IMR-90 (cell line): ENCODE measurements around the gene C10orf90. TPM values are rescaled to one million over a fixed set of nuclear protein-coding genes. Genes with fewer than 3 reads are reported as not detected.

Source experiments
- ATAC-seq: fragments of 200-7000 bp; cut with Tn5 transposase; 2 replicates; pipeline ENCODE4 v1.9.1; 2020; ENCODE audit warnings: low read depth, mild to moderate bottlenecking, moderate library complexity
- BruUV-seq: library from RNA; stranded (reverse); fragments of 400-500 nt; replicated peaks from 2 replicates; lab custom pipeline; 2021; lab: Mats Ljungman, UMichigan
- CTCF ChIA-PET: fragments of 300-600 bp; formaldehyde crosslinking; extraction: SDS; loops from one replicate; lab custom pipeline; 2021; ENCODE audit warnings: antibody characterized with exemption; lab: Yijun Ruan, JAX
- POLR2A ChIA-PET: fragments of 300-600 bp; sonication (Branson Sonifier 250); formaldehyde crosslinking; loops from one replicate; lab custom pipeline; 2022; ENCODE audit warnings: antibody characterized with exemption; ENCODE audit not compliant: unreplicated experiment; lab: Charles Lee
- DNase-seq: peaks from one replicate; pipeline ENCODE4 v3.0.0; 2013
- H2AFZ ChIP-seq: replicated peaks from 2 replicates; pipeline ENCODE3; 2013; ENCODE audit warnings: low read length, mild to moderate bottlenecking; ENCODE audit not compliant: poor library complexity
- H2AK5ac ChIP-seq: 2 replicates; pipeline ENCODE4 v1.6.1; 2013; ENCODE audit warnings: low read depth, low read length, inconsistent platforms
- H2AK9ac ChIP-seq: replicated peaks from 2 replicates; pipeline ENCODE3; 2013; ENCODE audit warnings: mild to moderate bottlenecking, low read depth, low read length, moderate library complexity; ENCODE audit not compliant: poor library complexity
- H2BK120ac ChIP-seq: 2 replicates; pipeline ENCODE4 v1.6.1; 2013; ENCODE audit warnings: low read depth, low read length, inconsistent platforms
- H2BK15ac ChIP-seq: 3 replicates; pipeline ENCODE4 v1.6.1; 2013; ENCODE audit warnings: low read depth, low read length, inconsistent platforms
- H2BK20ac ChIP-seq: 2 replicates; pipeline ENCODE4 v1.6.1; 2013; ENCODE audit warnings: low read depth, mild to moderate bottlenecking, inconsistent platforms, low read length, moderate library complexity
- H2BK5ac ChIP-seq: 2 replicates; pipeline ENCODE4 v1.6.1; 2013; ENCODE audit warnings: mild to moderate bottlenecking, low read depth, low read length, inconsistent platforms; ENCODE audit not compliant: poor library complexity, severe bottlenecking
- H3K14ac ChIP-seq: replicated peaks from 2 replicates; pipeline ENCODE4 v1.6.1; 2013; ENCODE audit warnings: low read depth, low read length, inconsistent platforms
- H3K18ac ChIP-seq: 2 replicates; pipeline ENCODE4 v1.6.1; 2013; ENCODE audit warnings: low read depth, low read length, control low read depth
- H3K23ac ChIP-seq: 2 replicates; pipeline ENCODE4 v1.6.1; 2013; ENCODE audit warnings: low read depth, low read length, inconsistent platforms
- H3K27ac ChIP-seq: 2 replicates; pipeline ENCODE4 v1.5.1; 2013; ENCODE audit warnings: mild to moderate bottlenecking, control low read depth, low read length; ENCODE audit not compliant: insufficient read depth
- H3K27me3 ChIP-seq: 2 replicates; pipeline ENCODE4 v1.6.1; 2013; ENCODE audit warnings: low read length; ENCODE audit not compliant: control insufficient read depth, insufficient read depth
- H3K36me3 ChIP-seq: 2 replicates; pipeline ENCODE4 v1.6.1; 2013; ENCODE audit warnings: low read length, mixed read lengths; ENCODE audit not compliant: control insufficient read depth, insufficient read depth
- H3K4ac ChIP-seq: 2 replicates; pipeline ENCODE4 v1.6.1; 2013; ENCODE audit warnings: low read depth, low read length, inconsistent platforms
- H3K4me1 ChIP-seq: 2 replicates; pipeline ENCODE4 v1.6.1; 2013; ENCODE audit warnings: low read length, mixed read lengths; ENCODE audit not compliant: control insufficient read depth, insufficient read depth
- H3K4me2 ChIP-seq: 2 replicates; pipeline ENCODE4 v1.6.1; 2013; ENCODE audit warnings: low read depth, mild to moderate bottlenecking, control low read depth, low read length, moderate library complexity
- H3K4me3 ChIP-seq: 2 replicates; pipeline ENCODE4 v1.5.1; 2013; ENCODE audit warnings: low read depth, mild to moderate bottlenecking, control low read depth, low read length, moderate library complexity; ENCODE audit not compliant: insufficient read depth
- H3K56ac ChIP-seq: 2 replicates; pipeline ENCODE4 v1.6.1; 2013; ENCODE audit warnings: low read length, inconsistent platforms; ENCODE audit not compliant: insufficient read depth; ENCODE audit errors: extremely low read depth
- H3K79me1 ChIP-seq, 2 experiments: 2 replicates each; pipeline ENCODE4 v1.6.1; 2013; ENCODE audit warnings: low read length in 2 of 2, inconsistent platforms in 1 of 2, low read depth in 1 of 2
- H3K9ac ChIP-seq: 2 replicates; pipeline ENCODE4 v1.6.1; 2013; ENCODE audit warnings: low read depth, low read length, control low read depth
- H3K9me1 ChIP-seq: 2 replicates; pipeline ENCODE4 v1.6.1; 2013; ENCODE audit warnings: low read length, inconsistent platforms; ENCODE audit not compliant: insufficient read depth
- H3K9me3 ChIP-seq: 2 replicates; pipeline ENCODE4 v1.6.1; 2013; ENCODE audit warnings: low read length; ENCODE audit not compliant: control insufficient read depth, insufficient read depth
- H4K20me1 ChIP-seq: 2 replicates; pipeline ENCODE4 v1.6.1; 2013; ENCODE audit warnings: low read length, inconsistent platforms; ENCODE audit not compliant: insufficient read depth
- H4K5ac ChIP-seq: 2 replicates; pipeline ENCODE4 v1.6.1; 2013; ENCODE audit warnings: mild to moderate bottlenecking, low read depth, low read length, control low read depth
- H4K8ac ChIP-seq, 2 experiments: 2 replicates each; pipeline ENCODE4 v1.6.1; 2013; ENCODE audit warnings: low read depth in 2 of 2, low read length in 2 of 2, control low read depth in 1 of 2, inconsistent platforms in 1 of 2
- H4K91ac ChIP-seq: 2 replicates; pipeline ENCODE4 v1.6.1; 2013; ENCODE audit warnings: low read depth, low read length, inconsistent platforms; ENCODE audit not compliant: insufficient read depth
- CEBPB ChIP-seq: IDR thresholded peaks from 2 replicates; pipeline ENCODE4 v1.6.1; 2012; ENCODE audit warnings: low read depth, low read length, improper control_type of control experiment
- MXI1 ChIP-seq: IDR thresholded peaks from 2 replicates; pipeline ENCODE4 v1.6.1; 2012; ENCODE audit warnings: low read depth, mild to moderate bottlenecking, low read length, moderate library complexity, borderline replicate concordance
- POLR2A ChIP-seq: IDR thresholded peaks from 2 replicates; pipeline ENCODE4 v1.6.1; 2012; ENCODE audit warnings: mild to moderate bottlenecking, low read depth, low read length
- WGBS, 2 experiments: methylation state at CpG; one replicate each; pipeline versions ENCODE4 v1.1.5 to v1.1.7; 2013; ENCODE audit warnings: missing lambda C conversion rate in 2 of 2; ENCODE audit not compliant: insufficient read length in 1 of 2; ENCODE audit errors: extremely low coverage in 2 of 2; 5-methylcytosine and 5-hydroxymethylcytosine counted together
- dilution Hi-C: fragments of 300-500 bp; cut with HindIII; formaldehyde crosslinking; loops from one replicate; pipeline ENCODE4 v1.14.3; 2018; ENCODE audit warnings: low sequenced_read_pairs; ENCODE audit not compliant: unreplicated experiment
- in situ Hi-C: fragments of 300-500 bp; cut with MboI; formaldehyde crosslinking; loops from 3 replicates; pipeline ENCODE4 v1.14.3; 2019; ENCODE audit warnings: low sequenced_read_pairs, inconsistent platforms, mixed read lengths
- intact Hi-C: fragments of 100-400 bp; cut with micrococcal nuclease; formaldehyde crosslinking; loops from 2 replicates; pipeline ENCODE4 v1.10.0; 2022
- polyA plus RNA-seq, 3 experiments: library from polyadenylated mRNA; depleted of rRNA; stranded (reverse); fragments of >200 nt; gene quantifications; 2 replicates each; pipeline ENCODE4 v1.2.3, GENCODE V29; 2012; ENCODE audit warnings: low replicate concordance in 1 of 3
- total RNA-seq: library from RNA; depleted of rRNA; stranded (reverse); fragments of >200 nt; gene quantifications from 2 replicates; pipeline ENCODE4 v1.2.3, GENCODE V29; 2012

C10orf90 gene
- total and polyA plus RNA-seq, 2 of the 4 experiments (the other 2 are of a cell fraction), result 0.05 to 0.18 TPM

GRCh38 chr10:126387931-126388911, 282.3 kb downstream of the C10orf90 start, which contains the start of gene ADAM12:
Gene ADAM12 (minus strand): TSS chr10:126388477. CDS start chr10:126388145, 332 bp downstream.
- Histone ChIP-seq H2BK120ac (peak within 1 kb of the TSS; percentile 52), H3K4me2 (peak within 1 kb of the TSS; percentile 79), H3K27ac (no peak within 1 kb of the TSS; the same call in 1 of the 2 replicates), H3K18ac (no peak within 1 kb of the TSS), H2AK9ac (peak within 1 kb of the TSS; percentile 47), H3K27me3 (no peaks in the 10 kb centered on the region; the same call in 1 of the 2 replicates), H4K8ac (no peak within 1 kb of the TSS; a peak in 2 of 4 replicates), H3K9me1 (no peaks in the 10 kb centered on the region), H3K56ac (no peak within 1 kb of the TSS), H3K14ac (peak within 1 kb of the TSS; percentile 28; the same call in 1 of the 2 replicates), H2BK5ac (no peak within 1 kb of the TSS), H3K23ac (no peak within 1 kb of the TSS), H3K79me1 (no peaks in the 10 kb centered on the region), H2AK5ac (peak within 1 kb of the TSS; percentile 13; the same call in 1 of the 2 replicates), H3K36me3 (no peaks in the 10 kb centered on the region), H4K20me1 (no peaks in the 10 kb centered on the region), H4K91ac (peak within 1 kb of the TSS; percentile 46; the same call in 1 of the 2 replicates), H3K4me3 (peak within 1 kb of the TSS; percentile 64), H3K4ac (peak within 1 kb of the TSS; percentile 64), H4K5ac (no peak within 1 kb of the TSS), H2BK20ac (0 out of 2 replicates have a peak within 1 kb of the TSS, but pooled peaks have one; percentile 14), H2AFZ (peak within 1 kb of the TSS; percentile 86), H3K9me3 (no peaks in the 10 kb centered on the region), H2BK15ac (no peak within 1 kb of the TSS), H3K9ac (peak within 1 kb of the TSS; percentile 19; the same call in 1 of the 2 replicates), H3K4me1 (peaks cover 9% of the 10 kb centered on the region)
- peak; percentile 59 for ATAC-seq
- in situ Hi-C loops (loop anchor here (5.0 kb wide), 1 partner anchor 411 kb away; no protein-coding TSS in a partner anchor), intact Hi-C loops (loop anchor here (1.0 to 10.0 kb wide), 9 partner anchors 116 to 517 kb away; no protein-coding TSS in a partner anchor), dilution Hi-C loops (no loop called here)
- CTCF ChIA-PET, result interaction anchor here (0.6 to 2.1 kb wide), 3 partner anchors 13 to 404 kb away, joined by 4 to 8 read pairs (median 5); no protein-coding TSS in a partner anchor
- WGBS, 2 experiments, result 19% methylated on average over 63 of the region's 127 CpGs; no CpG with 5 or more reads in 1 of the 2 experiments
- POLR2A ChIA-PET, result no interaction called here
- TF ChIP-seq MXI1, result peak; percentile 37; the same call in 1 of the 2 replicates
- peak; percentile 27; the same call in 1 of the 2 replicates for TF ChIP-seq POLR2A
- no peak for TF ChIP-seq CEBPB
- no TSS peak for BruUV-seq
- DNase-seq, result peak; percentile 68
